GM19239 (cell line): ENCODE data around the gene RANBP2.
"Not testable (repeated sequence)": the region's sequence is repeated elsewhere in the genome, so short reads cannot be mapped to it uniquely, and the experiment has no call there.

Source experiments
- DNase-seq: peaks from one replicate; pipeline ENCODE4 v3.0.0; 2011; ENCODE audit warnings: low spot score; ENCODE audit not compliant: insufficient read length
- FAIRE-seq: peaks from 2 replicates; lab custom pipeline; 2011; peaks lifted over from hg19 to GRCh38; lab: Jason Lieb, UNC

Gene RANBP2

DNA sequence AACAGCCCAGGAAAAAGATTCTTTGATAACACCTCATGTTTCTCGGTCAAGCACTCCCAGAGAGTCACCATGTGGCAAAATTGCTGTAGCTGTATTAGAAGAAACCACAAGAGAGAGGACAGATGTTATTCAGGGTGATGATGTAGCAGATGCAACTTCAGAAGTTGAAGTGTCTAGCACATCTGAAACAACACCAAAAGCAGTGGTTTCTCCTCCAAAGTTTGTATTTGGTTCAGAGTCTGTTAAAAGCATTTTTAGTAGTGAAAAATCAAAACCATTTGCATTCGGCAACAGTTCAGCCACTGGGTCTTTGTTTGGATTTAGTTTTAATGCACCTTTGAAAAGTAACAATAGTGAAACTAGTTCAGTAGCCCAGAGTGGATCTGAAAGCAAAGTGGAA, 48.6 kb downstream of the RANBP2 start:
- not testable (repeated sequence) for FAIRE-seq, DNase-seq

DNA sequence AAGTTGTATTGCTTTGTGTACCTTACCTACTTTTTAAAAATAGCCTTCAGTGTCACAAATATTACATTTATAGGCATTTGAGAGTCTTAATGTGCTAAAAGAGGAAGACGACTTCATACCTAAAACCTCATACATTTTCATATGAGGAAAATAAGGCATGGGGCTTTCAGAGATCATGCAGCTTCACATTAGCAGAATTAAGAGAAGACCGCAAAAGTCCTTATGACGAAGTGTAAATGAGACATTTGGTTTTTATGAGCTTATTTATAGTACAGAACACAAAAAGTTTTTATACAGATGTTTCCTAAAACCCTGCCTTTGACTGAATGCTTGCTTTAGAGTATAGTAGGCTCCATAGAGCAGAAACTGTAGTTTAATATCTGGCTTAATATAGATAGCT, 57.2 kb downstream of the RANBP2 start:
- FAIRE-seq: peak; percentile 59
- no peak for DNase-seq

DNA sequence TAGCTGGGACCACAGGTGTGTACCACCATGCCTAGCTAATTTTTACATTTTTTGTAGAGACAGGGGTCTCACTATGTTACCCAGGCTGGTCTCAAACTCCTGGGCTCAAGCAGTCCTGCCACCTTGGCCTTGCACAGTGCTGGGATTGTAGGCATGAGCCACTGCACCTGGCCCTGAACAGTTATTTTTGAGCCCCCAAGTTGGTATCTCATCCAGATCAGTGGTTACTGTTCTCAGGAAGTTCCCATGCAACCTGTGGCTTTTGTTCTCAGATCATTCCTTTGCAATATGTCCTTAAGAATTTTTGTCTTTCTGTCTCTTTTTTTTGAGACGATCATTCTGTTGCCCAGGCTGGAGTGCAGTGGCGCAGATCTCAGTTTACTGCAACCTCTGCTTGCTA, 59.6 kb downstream of the RANBP2 start:
- no peak for DNase-seq

GRCh38 chr2:108786008-108786353, 66.7 kb downstream of the RANBP2 start:
- no peak for DNase-seq
- FAIRE-seq: no peak

More for the DNA sequence above, 59.6 kb downstream of the RANBP2 start:
- no peak for FAIRE-seq

DNA sequence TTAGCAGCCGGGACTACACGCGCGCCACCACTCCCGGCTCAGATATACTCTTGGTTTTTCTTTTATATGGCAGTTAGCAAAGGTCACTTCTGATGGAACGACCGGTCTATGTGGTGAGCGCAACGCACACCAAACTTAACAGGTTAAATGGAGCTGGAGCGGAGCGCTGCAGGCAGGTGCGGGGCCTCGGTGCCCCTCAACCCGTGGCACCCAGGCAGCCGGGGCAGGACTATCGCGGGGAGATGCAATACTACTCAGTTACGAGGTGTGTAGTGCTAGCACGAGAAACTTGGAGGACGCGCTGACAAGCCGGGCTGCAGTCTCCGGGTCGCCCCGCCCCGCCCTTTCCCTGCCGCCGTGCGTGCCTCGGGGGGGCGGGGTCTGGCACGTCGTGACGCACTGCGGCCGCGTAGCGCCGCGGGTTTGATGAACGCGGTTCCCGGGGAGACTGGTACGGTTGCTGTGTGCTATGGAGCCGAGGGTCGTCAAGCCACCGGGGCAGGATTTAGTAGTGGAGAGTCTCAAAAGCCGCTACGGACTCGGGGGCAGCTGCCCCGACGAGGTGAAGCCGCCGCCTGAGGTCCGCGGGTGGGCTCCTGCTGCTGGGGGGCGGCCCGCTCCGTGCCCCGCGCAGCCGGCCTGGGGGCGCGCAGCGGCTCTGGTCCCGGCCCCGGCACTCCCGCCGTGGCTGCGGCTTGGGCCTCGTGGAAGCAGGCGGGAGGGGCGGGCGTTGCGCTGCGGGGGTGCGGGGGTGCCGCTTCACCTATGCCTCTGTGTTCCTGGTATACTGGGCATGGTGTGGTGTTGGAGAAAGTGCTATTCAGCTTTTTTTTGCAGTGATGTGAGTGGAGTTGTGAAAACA, 67.3 kb downstream of the RANBP2 start, which contains the start of gene CCDC138:
TSS of gene CCDC138 (plus strand) at position 418 of the 862 bp plus-strand sequence. CDS start at position 470, 52 bp downstream.
- peak; percentile 87 for DNase-seq
- peak; percentile 98 for FAIRE-seq

- FAIRE-seq: no peak
- DNase-seq: no peak
Observed at GRCh38 chr2:108787216-108787541, 67.9 kb downstream of the RANBP2 start.

- DNase-seq (no peak), FAIRE-seq (no peak)
Observed at GRCh38 chr2:108803045-108803736, 83.9 kb downstream of the RANBP2 start.

- DNase-seq (no peak), FAIRE-seq (no peak)
Observed at GRCh38 chr2:108805032-108805431, 85.8 kb downstream of the RANBP2 start.

- FAIRE-seq: no peak
- DNase-seq: no peak
Observed at GRCh38 chr2:108805782-108806181, 86.5 kb downstream of the RANBP2 start.

DNA sequence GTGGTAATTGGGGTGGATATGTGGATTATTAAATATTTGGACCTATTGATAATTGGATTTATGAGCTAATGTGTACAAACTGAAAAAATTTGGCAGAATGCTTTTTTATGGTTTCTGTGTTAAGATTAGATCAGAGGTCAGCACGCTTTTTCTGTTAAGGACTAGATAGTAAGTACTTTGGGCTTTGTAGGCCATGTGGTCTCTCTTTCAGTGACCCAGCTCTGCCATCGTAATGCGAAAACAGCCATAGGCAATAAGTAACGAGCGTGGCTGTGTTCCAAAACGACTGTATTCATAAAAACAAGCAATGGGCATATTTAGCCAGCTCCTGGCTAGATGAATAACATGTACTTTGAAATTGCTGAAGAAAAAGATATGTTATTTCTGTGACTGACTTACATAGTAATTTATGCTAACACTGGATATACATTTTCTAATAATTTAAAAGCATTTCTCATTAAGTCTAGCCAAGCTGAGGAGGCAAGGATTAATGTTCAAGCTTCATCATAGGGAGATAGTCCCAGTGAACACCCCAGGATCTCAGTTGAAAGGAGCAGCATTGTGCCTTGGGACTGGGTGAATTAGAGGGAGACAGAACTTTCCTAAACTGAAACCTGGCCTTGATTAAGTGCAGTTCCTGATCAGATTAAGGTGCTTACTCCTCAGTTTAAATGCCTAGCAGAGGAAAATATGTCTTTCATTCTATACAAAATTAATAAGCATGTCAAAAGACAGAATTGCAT, 87.3 kb downstream of the RANBP2 start:
- DNase-seq: no peak
- FAIRE-seq: no peak

- DNase-seq (no peak), FAIRE-seq (no peak)
Observed at GRCh38 chr2:108809936-108810335, 90.7 kb downstream of the RANBP2 start.

DNA sequence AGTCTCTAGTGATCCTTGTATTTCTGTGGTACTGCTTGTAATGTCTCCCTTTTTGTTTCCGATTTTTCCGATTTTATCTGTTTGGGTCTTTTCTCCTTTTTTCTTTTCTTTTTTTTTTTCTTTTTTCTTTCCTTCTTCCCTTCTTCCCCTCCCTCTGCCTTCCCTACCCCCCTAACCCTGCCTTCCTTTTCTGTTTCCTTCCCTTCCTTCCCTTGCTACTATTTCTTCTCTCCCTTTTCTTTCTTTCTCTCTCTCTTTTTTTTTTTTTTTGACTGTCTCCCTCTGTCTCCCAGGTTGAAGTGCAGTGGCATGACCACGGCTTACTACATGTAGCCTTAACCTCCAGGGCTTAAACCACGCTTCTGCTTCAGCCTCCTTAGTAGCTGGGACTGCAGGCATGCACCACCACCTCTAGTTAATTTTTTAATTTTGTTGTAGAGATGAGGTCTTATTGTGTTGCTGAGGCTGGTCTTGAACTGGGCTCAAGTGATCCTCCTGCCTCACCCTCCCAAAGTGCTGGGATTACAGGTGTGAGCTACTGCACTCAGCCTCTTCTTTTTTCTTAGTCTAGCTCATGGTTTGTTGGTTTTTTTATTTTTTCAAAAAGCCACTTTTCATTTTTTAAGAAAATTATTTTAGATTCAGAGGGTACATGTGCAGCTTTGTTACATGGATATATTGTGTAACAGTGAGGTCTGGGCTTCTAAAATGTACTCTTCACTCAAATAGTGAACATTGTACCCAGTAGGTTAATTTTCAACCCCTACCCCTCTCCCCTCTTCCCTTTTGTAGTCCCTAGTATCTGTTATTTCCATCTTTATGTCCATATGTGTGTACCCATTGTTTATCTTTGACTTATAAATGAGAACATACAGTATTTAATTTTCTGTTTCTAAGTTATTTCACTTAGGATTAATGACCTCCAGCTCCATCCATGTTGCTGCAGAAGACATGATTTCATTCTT, 92.0 kb downstream of the RANBP2 start:
- FAIRE-seq (no peak), DNase-seq (no peak)

- FAIRE-seq (no peak), DNase-seq (no peak)
Observed at GRCh38 chr2:108813732-108814131, 94.5 kb downstream of the RANBP2 start.

GRCh38 chr2:108820482-108820881, 101.2 kb downstream of the RANBP2 start:
- FAIRE-seq (no peak), DNase-seq (no peak)

DNA sequence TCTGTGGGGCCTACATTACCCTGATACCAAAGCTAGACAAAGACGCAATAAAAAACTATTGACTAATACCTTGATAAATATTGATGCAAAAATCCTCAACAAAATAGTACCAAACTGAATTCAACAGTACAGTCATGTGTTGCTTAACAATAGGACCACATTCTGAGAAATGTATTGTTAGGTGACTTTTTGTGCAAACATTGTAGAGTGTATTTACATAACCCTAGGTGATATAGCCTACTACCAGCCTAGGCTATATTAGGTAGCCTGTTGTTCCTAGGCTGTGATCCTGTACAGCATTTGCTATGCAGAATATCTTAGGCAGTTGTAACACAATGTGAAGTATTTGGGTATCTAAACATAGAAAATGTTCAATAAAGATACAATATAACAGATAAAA, 104.0 kb downstream of the RANBP2 start:
- no peak for FAIRE-seq
- no peak for DNase-seq

- DNase-seq: no peak
- FAIRE-seq: no peak
Observed at GRCh38 chr2:108824316-108825070, 105.2 kb downstream of the RANBP2 start.

- DNase-seq (no peak), FAIRE-seq (no peak)
Observed at GRCh38 chr2:108825254-108825653, 106.0 kb downstream of the RANBP2 start.

- FAIRE-seq: no peak
- DNase-seq: no peak
Observed at GRCh38 chr2:108825736-108826135, 106.5 kb downstream of the RANBP2 start.
